HG02852 (cell line): ENCODE results near the gene ETHE1.
A peak's percentile ranks its signal among the peaks of the same experiment; 100 is the strongest.
"Not testable (repeated sequence)": the region's sequence is repeated elsewhere in the genome, so short reads cannot be mapped to it uniquely, and the experiment has no call there.

Source experiments
- ATAC-seq: cut with Tn5 transposase; IDR thresholded peaks from one replicate; pipeline ENCODE4 v1.9.1; 2021; ENCODE audit warnings: mild to moderate bottlenecking, moderate library complexity; ENCODE audit not compliant: unreplicated experiment

ETHE1 gene

GRCh38 chr19:43552616-43553015 is 25.6 kb upstream of the ETHE1 start:
- ATAC-seq = no peak

- ATAC-seq = no peak
These were observed 25.1 kb upstream of the ETHE1 start for GRCh38 chr19:43552198-43552450.

- ATAC-seq = no peak
These were observed 24.6 kb upstream of the ETHE1 start for GRCh38 chr19:43551399-43552197.

- ATAC-seq = no peak
These were observed 21.7 kb upstream of the ETHE1 start for GRCh38 chr19:43548706-43549105.

GRCh38 chr19:43547926-43548325 is 20.9 kb upstream of the ETHE1 start:
- ATAC-seq = not testable (repeated sequence)

- ATAC-seq = no peak
These were observed 19.6 kb upstream of the ETHE1 start for GRCh38 chr19:43546581-43546980.

GRCh38 chr19:43545981-43546380 is 19.0 kb upstream of the ETHE1 start:
- ATAC-seq = no peak

GRCh38 chr19:43545276-43545675 is 18.3 kb upstream of the ETHE1 start:
- no peak for ATAC-seq

- no peak for ATAC-seq
These were observed 17.1 kb upstream of the ETHE1 start for GRCh38 chr19:43544077-43544476.

- no peak for ATAC-seq
These were observed 15.1 kb upstream of the ETHE1 start for GRCh38 chr19:43541920-43542650.

GRCh38 chr19:43540381-43540780 is 13.4 kb upstream of the ETHE1 start:
- no peak for ATAC-seq

GRCh38 chr19:43538922-43539321 is 11.9 kb upstream of the ETHE1 start:
- ATAC-seq = no peak

GRCh38 chr19:43534816-43535761 is 8.1 kb upstream of the ETHE1 start:
- no peak for ATAC-seq

GRCh38 chr19:43534305-43534815 is 7.4 kb upstream of the ETHE1 start:
- ATAC-seq = no peak

- ATAC-seq = peak; percentile 63
These were observed 6.7 kb upstream of the ETHE1 start for GRCh38 chr19:43533546-43534304.

- ATAC-seq = peak; percentile 51
These were observed 6.1 kb upstream of the ETHE1 start, which contains the start of gene ZNF575 for GRCh38 chr19:43532962-43533545. Gene ZNF575 (plus strand): TSS chr19:43533188. CDS start chr19:43534423, 1,235 bp downstream.

- ATAC-seq = no peak
These were observed 5.6 kb upstream of the ETHE1 start for GRCh38 chr19:43532571-43532961.

- no peak for ATAC-seq
These were observed 1.0 kb upstream of the ETHE1 start for GRCh38 chr19:43527860-43528622.
